NB4 (cell line): ENCODE measurements around the gene MED13L.

Experiments
- DNase-seq: peaks from one replicate; pipeline ENCODE4 v3.0.0; 2010; ENCODE audit warnings: low read depth
- H3K4me3 ChIP-seq: one replicate; pipeline ENCODE4 v1.5.1; 2011; ENCODE audit warnings: mild to moderate bottlenecking, low read depth, low read length, moderate library complexity
- MYC ChIP-seq: IDR thresholded peaks from 2 replicates; pipeline ENCODE4 v1.6.1; 2011; ENCODE audit warnings: low read depth, low read length
- POLR2A ChIP-seq: IDR thresholded peaks from 2 replicates; pipeline ENCODE4 v1.6.1; 2011; ENCODE audit warnings: mild to moderate bottlenecking; ENCODE audit not compliant: insufficient read length; ENCODE audit errors: extremely low read depth
- TF ChIP-seq, protein P1 (sequence below): IDR thresholded peaks from 2 replicates; pipeline ENCODE4 v1.6.1; 2011; ENCODE audit warnings: low read depth, low read length
- TF ChIP-seq, protein P2 (sequence below): IDR thresholded peaks from one replicate; pipeline ENCODE4 v1.5.1; 2012; ENCODE audit warnings: low read depth, low read length

Gene MED13L

DNA sequence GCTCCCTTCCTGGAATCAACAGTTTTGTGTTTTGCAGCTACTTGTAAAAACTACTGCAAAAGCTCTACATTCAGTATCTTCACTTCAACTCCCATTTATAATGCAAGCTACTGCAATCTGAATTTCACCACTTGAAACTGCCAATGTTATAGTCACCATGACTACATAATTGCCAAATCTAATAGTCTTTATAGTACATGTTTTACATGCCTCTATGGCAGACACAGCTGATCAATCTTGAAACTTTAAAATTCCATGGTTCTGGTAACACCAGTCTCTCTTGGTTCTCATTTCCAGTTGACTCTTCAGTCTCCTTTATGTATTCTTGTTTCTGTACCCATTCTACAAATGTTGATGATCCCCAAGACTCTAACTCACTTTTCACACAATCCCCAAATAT is 185.9 kb downstream of the MED13L start:
- no peak for DNase-seq
- H3K4me3 ChIP-seq: no peak overlapping the region
- TF ChIP-seq POLR2A: no peak
- no peak for TF ChIP-seq MYC
- TF ChIP-seq, protein P1, sequence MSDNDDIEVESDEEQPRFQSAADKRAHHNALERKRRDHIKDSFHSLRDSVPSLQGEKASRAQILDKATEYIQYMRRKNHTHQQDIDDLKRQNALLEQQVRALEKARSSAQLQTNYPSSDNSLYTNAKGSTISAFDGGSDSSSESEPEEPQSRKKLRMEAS: no peak

DNA sequence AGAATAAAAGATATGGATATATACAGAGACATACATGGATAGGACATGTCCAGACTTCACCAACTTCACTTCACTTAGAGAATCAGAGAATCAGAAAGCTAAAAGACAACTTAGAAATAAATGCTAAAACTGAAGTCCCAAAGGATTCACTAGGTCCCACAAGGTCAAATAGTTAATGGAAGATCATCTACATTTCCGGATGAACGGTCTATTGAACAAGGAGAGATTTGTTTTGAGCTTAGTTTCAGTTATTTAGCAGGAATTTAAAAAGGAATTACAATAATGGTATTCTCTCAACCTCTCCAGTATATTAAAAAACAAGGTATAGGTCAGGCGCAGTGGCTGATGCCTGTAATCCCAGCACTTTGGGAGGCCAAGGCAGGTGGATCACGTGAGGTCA is 187.0 kb downstream of the MED13L start:
- no peak overlapping the region for H3K4me3 ChIP-seq
- TF ChIP-seq MYC (no peak), POLR2A (no peak)
- TF ChIP-seq, protein P2, sequence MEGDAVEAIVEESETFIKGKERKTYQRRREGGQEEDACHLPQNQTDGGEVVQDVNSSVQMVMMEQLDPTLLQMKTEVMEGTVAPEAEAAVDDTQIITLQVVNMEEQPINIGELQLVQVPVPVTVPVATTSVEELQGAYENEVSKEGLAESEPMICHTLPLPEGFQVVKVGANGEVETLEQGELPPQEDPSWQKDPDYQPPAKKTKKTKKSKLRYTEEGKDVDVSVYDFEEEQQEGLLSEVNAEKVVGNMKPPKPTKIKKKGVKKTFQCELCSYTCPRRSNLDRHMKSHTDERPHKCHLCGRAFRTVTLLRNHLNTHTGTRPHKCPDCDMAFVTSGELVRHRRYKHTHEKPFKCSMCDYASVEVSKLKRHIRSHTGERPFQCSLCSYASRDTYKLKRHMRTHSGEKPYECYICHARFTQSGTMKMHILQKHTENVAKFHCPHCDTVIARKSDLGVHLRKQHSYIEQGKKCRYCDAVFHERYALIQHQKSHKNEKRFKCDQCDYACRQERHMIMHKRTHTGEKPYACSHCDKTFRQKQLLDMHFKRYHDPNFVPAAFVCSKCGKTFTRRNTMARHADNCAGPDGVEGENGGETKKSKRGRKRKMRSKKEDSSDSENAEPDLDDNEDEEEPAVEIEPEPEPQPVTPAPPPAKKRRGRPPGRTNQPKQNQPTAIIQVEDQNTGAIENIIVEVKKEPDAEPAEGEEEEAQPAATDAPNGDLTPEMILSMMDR: no peak
- TF ChIP-seq, protein P1: no peak
- DNase-seq: no peak

DNA sequence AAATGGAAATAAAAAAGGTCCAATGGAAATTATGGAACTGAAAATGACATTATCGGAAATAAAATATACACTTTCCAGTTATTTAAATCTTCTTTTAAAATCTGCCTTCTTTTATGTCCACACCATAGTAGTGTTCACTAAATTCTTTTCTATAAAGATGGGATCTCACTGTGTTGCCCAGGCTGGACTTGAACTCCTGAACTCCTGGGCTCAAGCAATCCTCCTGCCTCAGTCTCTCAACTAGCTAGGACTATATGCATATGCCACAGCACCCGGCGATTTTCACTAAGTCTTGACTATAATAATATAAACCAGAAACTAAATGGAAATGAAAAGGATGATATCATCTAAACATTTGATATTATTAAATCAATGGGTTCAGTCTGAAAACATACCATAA is 188.4 kb downstream of the MED13L start:
- no peak overlapping the region for H3K4me3 ChIP-seq
- no peak for DNase-seq
- TF ChIP-seq POLR2A: no peak
- TF ChIP-seq, protein P1: no peak
- no peak for TF ChIP-seq MYC
- TF ChIP-seq, protein P2: no peak

DNA sequence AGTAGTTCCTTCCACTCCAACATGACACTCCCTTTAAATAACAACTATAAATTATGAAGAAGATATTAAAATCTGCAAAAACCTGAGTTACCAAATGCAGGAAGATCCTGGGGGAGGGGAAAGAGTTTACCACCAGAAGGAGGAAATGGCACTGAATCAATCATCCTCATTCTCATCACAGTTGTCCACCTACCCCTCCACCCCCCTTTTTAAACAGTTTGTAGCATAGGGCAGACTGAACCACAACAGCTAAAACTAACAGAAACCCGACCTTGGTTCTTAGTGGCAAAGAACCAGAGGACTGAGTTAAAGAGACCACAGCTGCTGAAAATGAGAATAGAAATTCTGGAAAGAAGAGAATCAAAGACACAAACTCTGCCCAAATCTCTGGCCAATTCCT is 189.5 kb downstream of the MED13L start:
- peak; percentile 28 for DNase-seq
- no peak overlapping the region for H3K4me3 ChIP-seq
- TF ChIP-seq, protein P2: no peak
- TF ChIP-seq POLR2A (no peak), MYC (no peak)
- TF ChIP-seq, protein P1: no peak

DNA sequence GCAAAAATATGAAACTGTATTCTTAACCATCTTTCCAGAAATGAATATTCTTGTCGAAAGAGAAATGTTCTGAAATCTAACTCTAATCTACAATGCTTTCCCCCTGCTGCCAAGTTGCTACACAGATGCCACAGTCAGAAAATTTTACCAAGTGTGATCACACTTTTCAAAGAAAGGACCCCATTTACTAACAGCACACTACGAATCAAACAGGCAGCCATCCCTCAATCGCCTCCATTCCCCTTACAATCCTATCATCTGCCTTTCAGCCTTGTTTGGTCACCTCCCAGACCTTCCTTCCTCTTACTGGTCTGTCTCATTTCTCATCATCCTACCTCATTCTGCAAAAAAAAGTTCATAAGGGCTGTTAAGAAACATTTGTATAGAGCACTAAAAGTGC is 190.1 kb downstream of the MED13L start:
- TF ChIP-seq, protein P1: no peak
- TF ChIP-seq, protein P2: no peak
- TF ChIP-seq POLR2A: no peak
- TF ChIP-seq MYC: no peak
- no peak overlapping the region for H3K4me3 ChIP-seq
- no peak for DNase-seq

DNA sequence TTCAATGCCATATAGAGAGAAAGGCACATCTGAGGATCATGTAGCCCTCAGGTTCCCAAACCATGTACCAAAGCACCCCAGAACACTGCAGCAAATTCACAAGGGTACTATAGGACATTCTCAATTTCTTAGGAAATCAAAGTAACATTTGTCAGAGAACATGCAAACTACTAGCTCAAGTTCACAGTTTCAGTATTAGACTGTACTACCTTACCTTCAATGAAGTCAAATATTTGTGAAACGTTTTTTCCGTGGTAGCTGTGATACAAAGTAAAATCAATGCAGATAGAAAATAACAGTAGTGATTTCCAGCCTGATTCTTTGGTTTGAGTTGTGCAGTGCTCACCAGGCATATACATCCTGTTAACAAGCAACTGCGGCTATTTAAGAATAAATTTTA is 197.1 kb downstream of the MED13L start:
- DNase-seq: no peak
- H3K4me3 ChIP-seq: no peak overlapping the region
- TF ChIP-seq, protein P2: no peak
- TF ChIP-seq MYC: no peak
- TF ChIP-seq, protein P1: no peak
- no peak for TF ChIP-seq POLR2A
